GM21360 (cell line): Measurements from ENCODE around the gene TSEN54.

Experiments
- ATAC-seq: cut with Tn5 transposase; IDR thresholded peaks from one replicate; pipeline ENCODE4 v1.9.1; 2021; ENCODE audit warnings: mild to moderate bottlenecking, moderate library complexity; ENCODE audit not compliant: unreplicated experiment

The TSEN54 gene

DNA sequence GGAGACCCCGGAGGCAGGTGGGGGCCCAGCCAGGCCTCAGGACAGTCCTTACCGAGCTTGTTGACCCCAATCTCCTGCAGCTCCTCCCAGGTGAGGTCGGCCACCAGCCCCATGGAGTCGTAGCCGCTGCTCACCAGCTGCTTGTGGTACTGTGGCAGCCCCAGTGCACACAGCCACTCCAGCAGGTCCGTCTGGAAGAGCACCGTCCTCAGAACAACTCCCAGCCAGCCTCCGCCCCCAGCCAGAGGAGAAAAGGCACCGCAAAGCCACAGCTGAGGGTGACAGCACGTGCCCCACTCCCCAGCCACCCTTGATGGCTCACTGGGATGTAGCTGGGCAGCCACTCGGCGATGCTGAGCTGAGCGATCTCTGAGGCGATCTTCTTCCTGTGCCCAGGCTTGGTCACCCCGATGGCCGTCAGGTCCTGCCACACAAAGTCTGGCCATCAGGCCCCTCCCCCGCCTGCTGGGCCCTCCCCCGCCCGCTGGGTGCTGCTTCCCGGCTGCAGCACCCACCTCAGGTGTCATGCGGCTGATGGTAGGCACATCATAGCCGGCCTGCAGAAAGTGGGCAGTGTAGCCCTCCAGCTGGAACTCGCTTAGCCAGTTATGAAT is 12.9 kb upstream of the TSEN54 start:
- ATAC-seq, result no peak

DNA sequence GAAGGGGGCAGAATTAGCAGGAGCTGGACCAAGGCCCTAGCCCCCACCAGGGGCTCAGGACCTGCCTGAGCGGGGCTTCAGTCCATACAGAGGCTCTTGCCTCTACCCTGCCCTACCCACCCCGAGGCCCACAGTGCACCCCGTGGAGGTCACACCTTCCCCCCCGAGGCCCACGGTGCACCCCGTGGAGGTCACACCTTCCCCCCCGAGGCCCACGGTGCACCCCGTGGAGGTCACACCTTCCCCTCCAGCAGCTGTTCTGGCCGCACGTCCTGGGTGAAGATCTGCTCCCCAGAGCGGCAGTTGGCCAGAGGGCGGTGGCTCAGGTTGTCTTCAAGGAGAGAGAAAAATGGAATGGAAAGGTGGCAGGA is 12.4 kb upstream of the TSEN54 start:
- ATAC-seq, result no peak

DNA sequence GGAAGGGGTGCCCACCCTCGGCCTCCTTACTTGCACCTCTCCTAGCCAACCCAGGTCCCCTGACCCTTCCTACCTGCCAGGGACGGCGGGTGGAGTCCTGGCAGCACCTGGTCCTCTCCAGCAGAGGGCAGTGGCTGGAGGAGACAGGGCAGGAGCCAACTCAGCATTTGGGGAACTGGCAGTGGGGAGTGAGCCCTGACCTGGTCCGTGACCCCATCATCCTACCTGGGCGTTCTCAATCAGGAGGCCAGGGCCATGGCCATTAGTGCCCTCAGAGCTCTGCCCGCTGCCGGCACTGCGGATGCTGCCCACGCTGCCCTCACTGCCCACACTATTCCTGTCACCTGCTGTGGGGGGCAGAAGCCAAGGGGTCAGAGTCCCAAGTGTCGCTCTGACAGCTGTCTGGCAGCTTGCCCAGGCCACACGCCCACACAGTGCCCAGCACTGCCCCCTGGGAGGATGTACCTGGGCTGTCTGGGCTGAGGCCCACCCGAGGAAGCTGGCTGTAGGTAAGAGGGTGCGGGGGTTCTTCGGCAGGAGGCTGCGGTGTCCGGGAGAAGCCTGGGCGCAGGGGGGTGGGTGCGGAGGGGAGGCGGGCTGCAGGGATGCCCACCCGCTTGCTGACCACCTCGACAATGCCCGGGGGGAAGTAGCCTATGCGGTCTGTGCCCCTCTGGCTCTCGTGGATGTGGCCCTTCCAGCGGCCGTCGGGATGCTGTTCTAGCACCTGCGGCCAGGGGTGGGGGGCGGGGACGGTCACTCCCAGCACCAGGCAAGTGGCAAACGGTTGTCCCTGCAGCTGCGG is 11.8 kb upstream of the TSEN54 start:
- ATAC-seq, result no peak

DNA sequence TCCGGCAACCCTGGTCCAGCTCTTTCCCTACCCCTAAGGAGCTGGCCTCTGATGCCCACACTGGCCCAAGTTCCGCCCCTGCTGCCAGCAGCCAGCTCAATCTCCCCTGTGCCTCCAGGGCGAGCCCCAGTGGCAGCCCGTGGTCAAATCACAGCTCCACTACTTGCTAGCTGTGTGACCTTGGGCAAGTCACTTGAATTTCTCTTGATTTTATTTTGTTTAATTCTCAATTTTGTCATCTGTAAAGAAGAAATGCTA is 11.2 kb upstream of the TSEN54 start:
- ATAC-seq, result no peak

DNA sequence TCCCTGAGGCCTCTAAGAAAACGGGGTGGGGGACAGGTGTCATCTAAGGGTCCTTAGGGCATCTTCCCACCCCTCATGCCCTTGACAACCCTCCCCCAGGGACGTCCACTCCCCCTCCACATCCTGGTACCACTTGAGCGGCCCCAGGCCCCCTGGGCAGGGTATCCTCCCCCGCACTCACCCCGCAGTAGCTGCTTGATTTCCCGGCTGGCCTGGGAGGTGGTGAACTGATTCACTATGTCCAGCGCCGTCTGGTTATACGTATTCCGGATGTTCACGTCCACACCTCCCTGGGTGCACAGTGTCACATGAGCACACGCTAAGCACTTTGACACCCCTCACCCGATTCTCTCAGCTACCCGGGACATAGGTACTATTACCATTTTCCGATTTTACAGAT is 10.7 kb upstream of the TSEN54 start:
- ATAC-seq, result no peak

DNA sequence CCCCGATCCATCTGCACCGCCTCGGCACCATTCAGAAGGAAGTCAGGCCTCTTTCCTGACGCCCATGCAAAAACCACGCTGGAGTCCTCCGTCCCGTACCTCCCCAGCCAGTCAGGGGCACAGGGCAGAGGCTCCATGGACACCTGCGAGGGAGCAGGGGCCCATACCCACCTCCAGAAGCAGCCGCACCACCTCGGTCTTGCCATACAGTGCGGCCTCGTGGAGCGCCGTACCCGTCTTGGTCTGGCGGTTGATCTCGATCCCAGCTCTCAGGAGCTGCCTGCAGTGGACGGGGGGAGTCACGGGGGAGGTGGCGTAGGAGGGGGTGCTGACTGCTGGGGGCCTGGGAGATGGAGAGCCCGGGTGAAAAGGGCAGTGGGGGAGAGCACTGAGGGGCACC is 10.2 kb upstream of the TSEN54 start:
- ATAC-seq, result no peak

DNA sequence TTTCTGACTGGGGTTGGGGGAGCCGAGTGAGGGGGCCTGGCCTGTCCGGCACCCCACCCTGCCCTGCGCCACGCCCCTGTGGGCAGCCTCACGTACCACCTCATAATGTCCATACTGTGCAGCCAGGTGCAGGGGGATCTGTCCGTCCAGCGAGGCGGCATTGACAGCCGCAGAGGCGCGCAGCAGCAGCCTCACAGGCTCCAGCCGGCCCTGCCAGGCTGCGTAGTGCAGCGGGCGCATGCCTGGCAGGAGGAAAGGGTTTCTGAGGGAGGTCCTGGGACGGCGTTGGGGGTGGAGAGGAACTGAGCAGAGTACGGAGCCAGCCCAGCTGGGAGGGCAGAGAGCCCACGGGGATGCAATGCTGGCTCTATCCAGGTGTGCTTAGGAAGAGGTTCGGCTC is 9.4 kb upstream of the TSEN54 start:
- no peak for ATAC-seq

DNA sequence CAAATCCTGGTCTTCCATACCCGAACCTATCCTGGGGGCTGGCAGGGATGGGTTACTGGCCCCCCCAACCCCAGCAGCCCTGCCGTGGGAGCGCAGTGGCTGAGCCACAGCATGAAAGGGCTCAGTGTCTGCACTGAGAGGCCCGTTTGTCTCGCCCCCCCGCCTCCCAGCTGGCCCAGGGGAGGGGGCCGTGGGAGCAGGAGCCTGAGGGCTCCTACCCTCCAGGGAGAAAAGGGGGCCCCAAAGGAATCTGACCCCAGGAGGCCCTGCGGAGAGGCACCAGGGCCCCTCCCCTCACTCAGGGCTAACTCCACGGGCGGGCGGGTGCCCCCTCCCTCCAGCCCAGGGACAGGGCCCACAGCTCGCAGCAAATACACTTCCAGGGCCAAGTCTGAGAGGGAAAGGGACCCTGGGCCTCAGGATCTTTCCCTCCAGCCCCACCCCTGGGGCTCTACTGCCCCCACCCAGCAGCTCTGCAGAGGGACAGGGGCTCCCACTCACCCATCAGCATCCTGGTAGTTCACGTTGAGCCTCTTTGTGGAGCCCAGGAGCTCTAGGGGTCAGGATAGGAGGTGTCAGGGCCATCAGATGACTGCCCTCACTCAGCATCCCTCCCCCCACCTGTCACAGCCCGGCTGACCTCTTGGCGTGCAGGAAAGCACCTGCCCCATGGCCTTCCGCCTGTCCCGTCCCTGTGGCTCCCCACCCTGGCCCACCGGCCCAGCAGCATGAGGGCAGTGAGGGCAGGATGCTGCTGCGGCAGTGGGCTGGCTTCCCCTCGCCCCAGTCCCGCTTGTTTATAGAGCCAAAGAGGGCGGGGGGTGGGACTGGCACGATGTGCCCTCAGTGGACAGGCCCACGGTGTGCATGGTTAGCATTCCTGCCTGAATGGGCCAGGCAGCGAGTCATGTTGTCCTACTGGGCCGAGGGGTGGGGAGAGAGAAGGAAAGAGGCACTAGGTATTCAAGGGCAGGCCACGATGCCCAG is 8.3 kb upstream of the TSEN54 start:
- ATAC-seq, result no peak

DNA sequence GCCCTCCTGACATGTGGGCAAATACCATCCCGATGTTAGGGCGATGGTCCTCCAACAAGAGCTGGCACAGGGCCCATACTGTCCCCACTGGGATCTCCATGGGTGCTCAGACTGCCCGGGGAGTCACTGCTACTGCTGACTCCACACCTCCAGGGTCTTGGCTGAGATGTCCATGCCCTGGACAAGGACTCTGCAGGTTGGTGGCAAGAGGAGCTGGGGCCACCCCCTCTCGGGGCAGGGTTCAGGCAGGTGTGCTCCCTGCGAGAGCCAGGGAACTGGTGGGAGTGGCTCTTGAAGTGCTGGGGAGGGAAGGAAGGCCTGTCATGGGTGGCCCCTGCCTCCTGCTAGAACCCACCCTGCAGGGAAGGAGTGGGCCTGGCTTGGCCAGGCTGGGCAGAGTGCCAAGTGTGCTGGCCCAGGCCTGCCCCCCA is 7.4 kb upstream of the TSEN54 start:
- ATAC-seq, result no peak

DNA sequence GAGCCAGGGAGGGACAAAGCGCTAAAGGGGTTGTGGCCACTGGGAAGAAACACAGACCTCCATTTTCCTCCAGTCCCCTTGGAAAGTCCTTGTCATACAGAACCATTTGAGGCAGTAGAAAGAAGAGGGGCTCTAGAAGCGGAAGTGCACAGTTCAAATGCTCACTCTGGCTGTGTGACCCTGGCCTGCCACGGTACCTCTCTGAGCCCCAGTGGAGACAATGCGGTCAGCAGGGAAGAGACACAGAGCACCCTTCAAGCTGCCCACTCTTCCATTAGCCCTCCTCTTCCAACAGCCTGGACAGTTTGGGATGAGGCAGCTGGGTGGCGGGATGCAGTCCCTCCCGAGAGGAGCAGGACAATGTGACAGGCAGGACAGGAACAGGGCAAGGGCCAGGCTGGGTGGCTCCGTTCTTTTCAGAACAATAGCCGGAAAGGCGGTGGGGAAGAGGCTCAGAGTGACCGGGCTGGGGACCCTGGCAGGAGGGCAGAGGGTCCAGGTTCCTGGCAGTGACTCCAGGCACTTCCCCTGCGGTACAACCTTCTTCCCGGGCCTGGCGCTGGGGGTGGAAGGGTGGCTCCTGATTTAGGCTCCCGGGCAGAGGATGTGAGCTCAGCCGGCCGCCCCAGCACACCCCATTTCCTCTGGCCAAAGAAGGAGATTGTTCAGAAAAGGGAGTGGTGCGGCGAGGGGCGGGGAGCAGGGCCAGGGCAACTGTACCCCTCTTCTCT is 6.6 kb upstream of the TSEN54 start:
- no peak for ATAC-seq

DNA sequence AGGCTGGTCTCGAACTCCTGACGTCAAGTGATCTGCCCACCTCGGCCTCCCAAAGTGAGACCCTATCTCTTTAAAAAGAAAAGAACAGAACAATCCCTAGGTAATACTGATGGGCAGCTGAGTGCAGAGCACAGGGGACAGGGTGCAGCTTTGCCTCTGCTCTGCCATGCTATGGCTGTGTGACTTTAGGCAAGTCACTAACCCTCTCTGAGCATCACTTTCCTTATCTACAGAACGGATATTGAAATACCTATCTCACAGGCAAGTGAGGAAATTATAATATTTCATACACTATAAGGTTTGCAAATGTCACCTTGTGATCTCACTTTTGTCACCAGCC is 5.1 kb upstream of the TSEN54 start:
- no peak for ATAC-seq

DNA sequence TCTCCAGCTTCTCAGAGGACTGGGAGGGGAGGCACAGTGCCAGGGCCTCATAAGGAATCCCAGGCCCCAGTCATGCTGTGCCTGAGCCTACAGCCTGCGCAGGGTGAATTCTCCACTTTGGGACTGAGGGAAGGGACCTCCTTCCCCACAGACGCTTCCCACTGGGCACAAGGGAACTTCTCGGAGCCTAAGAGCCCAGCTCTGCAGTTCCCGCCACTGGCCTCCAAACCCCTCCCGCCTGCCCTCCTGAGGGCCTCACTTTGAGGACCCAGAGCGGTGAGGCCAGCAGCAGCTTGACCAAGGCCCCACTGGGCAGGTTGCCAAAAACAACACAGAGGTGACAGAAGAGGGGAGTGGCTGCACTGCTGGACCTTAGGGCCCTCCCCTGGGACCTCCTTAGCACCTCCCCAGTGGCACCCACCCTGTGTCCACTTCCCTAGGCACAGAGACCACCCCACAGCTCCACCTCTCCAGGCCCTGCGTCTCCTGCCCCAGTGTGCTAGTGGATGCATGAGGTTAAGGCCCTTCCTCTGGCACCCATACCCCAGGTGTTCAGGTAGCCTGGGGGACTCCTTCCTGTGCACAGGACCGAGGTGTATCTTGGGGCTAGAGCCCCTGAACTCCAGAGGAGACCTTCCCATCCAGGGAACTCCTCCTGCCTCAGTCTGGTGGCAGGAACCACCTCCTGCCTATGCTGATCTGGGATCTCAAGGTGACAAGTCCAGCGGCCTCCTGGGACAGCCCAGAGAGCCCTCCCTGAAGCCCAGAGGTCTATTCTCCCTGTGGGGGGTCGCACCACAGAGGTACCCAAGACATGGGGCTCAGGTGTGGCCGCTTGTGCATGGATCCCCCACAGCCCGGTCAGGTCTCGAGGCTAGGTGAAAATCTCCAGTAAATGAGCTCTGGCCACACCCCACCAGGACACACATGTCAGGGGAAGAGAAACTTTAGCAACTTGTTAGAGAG is 4.4 kb upstream of the TSEN54 start:
- no peak for ATAC-seq

DNA sequence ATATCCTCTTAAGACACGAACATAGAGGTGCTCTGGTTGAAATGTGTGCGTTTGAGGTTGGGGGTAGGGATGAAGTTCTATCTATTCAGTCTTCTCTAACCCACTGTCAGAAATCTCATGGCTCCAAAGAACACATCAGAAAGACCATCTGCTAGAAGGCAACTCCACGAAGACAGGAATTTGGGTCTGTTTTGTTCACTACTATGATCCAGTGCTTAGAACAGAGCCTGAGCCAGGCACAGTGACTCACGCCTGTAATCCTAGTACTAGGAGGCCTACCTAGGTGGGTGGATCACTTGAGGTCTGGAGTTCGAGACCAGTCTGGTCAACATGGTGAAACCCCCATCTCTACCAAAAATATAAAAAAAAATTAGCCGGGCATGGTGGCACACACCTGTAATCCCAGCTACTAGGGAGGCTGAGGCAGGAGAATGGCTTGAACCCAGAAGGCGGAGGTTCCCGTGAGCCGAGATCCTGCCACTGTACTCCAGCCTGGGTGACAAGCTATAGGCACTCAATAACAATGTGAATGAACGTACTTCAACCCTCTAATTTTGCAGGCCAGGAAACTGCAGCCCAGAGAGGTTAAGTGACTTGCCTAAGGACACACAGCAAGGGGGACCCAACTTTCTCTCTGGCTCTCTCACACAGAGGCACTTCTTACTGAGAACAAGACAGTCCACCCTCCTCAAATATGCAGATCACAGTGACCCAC is 3.2 kb upstream of the TSEN54 start:
- no peak for ATAC-seq

DNA sequence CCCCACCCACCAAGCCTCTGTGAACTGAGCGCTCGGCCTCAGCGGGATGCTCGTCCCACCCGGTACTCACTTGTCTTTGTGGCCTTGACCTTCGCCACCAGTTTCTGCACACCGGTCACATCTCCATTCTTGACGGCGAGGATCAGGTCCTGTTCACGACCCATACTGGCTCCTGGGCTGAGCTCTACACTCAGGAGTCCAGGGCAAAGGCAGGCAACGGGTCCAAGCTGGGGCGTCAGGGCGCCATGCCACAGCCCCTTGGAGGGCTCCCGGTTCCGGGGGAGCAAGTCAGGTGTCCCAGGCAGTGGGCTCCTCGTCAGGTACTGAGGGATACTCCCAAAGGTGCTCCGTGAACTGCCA is 2.7 kb upstream of the TSEN54 start:
- no peak for ATAC-seq

DNA sequence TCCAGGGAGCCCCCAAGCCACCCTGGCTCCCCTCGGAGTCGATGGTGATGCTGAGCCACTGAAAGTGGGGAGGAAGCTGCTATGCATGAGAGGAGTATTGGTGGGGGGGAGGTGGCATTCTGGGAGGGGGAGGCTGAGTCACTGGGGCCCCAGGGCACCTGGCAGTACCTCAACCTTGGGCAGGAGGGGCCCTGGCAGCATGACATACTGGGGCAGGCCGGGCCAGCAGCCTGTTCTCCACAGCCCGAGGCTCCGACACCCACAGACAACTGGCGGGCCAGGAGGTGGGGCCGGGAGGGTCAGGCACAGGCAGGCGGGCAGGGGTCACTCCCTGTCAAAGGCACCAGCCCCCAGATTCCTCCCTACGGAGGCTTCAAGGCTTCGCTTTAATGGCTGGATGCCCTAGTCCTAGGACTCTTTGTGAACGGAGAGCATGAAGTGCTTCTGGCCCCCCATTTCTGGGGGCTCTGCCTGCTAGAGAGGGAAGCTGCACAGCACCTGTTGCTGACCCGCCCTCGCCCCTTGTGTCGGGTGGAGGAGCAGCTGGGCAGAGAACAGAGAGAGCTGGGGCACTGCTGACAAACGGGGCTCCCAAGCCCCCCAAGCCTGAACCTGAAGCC is 1.9 kb upstream of the TSEN54 start:
- ATAC-seq, result no peak

DNA sequence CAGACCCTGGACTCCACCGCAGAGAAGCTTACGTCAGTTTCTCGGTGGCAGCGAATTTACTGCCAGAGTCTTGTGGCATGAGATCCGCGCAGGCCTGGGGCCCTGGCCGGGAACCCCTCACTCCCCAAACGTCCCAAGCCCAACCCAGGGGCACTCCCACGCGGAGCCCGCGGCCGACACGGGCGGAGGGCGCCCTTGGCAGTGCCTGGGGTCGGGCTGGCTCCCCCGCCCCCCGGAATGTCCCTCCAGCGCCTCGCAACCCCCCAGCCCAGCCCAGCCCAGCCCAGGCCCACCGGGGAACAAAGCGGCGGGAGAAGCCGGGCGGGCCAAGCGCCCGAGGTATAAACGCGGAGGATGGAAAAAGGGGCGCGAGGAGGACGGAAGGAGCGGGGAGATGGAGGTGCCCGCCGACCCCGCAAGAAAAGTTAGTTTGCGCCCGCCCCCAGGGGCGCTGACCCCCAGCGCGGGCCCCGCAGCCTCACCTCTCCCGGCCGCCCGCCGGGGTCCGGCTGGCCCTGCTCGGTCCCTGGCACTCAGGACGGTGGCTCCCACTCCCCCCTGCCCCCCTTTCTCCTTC is 1.3 kb upstream of the TSEN54 start:
- no peak for ATAC-seq

DNA sequence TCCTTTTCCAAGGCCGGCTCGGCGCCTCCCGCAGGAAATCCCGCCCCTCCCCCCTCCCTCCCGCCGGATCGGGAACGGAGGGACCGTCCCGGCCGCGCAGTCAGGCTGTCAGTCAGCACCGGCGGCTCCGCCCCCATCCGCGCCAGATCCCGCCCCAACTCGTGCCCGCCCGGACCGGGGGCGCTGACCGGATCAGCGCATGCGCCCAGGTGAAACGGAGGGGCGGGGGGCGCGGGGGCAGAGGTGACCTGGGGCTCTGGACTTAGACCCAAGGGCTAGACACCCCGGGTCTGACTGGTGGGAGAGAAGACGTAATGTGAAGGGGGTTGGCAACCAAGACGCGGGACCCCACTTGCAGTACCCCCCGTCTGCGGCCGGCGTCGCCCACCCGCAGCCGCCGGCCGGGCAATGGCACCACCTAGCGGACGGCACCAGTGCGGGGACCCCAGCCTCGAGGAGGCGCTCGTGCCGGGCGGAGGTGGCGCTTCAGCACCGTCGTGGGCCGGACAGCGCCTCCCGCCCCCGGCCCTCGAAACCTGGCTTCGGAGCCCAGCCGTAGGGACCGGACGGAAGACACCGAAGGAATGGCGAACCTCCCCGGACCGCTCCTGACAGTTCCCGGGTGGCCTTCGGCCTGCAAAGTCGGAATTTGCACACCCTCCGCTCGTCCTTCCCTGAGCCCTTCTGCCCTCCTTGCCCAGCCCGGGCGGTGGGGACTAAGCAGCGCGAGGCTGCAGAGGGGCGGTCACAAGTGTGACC is 653 bp upstream of the TSEN54 start, which contains the start of gene CASKIN2:
TSS of gene CASKIN2 (minus strand) at position 42 of the 759 bp plus-strand sequence. CDS start 1,733 bp downstream, outside the sequence.
- peak; percentile 40 for ATAC-seq
